ENCODE measurements around the gene COL5A2. TPM values are rescaled to one million over a fixed set of nuclear protein-coding genes. Genes with fewer than 3 reads are reported as not detected.
A peak's percentile ranks its signal among the peaks of the same experiment; 100 is the strongest.

Gene COL5A2
- total RNA-seq, 3 donors from 2014 or later = 22.7 to 111 (median 30.8) TPM

GRCh38 chr2:189144700-189145211 is 34.8 kb downstream of the COL5A2 start:
- no peaks in the 10 kb centered on the region for H3K36me3 ChIP-seq
- no peaks in the 10 kb centered on the region for H3K4me1 ChIP-seq
- no peak for DNase-seq (ENCODE audit: low spot score in 2 of 2)
- intact Hi-C loops (cut with DNase I; ENCODE audit: low total_unique reads) = no loop called here
- no peak for TF ChIP-seq POLR2AphosphoS5 (IDR thresholded peaks at IDR 0.05)
- TF ChIP-seq, protein P1, sequence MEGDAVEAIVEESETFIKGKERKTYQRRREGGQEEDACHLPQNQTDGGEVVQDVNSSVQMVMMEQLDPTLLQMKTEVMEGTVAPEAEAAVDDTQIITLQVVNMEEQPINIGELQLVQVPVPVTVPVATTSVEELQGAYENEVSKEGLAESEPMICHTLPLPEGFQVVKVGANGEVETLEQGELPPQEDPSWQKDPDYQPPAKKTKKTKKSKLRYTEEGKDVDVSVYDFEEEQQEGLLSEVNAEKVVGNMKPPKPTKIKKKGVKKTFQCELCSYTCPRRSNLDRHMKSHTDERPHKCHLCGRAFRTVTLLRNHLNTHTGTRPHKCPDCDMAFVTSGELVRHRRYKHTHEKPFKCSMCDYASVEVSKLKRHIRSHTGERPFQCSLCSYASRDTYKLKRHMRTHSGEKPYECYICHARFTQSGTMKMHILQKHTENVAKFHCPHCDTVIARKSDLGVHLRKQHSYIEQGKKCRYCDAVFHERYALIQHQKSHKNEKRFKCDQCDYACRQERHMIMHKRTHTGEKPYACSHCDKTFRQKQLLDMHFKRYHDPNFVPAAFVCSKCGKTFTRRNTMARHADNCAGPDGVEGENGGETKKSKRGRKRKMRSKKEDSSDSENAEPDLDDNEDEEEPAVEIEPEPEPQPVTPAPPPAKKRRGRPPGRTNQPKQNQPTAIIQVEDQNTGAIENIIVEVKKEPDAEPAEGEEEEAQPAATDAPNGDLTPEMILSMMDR (IDR thresholded peaks at IDR 0.05) = no peak
- no peak for TF ChIP-seq POLR2A (IDR thresholded peaks at IDR 0.05)
- H3K4me3 ChIP-seq = no peak overlapping the region
- H3K27ac ChIP-seq = no peak overlapping the region
- H3K27me3 ChIP-seq = no peaks in the 10 kb centered on the region
- H3K9me3 ChIP-seq = no peaks in the 10 kb centered on the region

DNA sequence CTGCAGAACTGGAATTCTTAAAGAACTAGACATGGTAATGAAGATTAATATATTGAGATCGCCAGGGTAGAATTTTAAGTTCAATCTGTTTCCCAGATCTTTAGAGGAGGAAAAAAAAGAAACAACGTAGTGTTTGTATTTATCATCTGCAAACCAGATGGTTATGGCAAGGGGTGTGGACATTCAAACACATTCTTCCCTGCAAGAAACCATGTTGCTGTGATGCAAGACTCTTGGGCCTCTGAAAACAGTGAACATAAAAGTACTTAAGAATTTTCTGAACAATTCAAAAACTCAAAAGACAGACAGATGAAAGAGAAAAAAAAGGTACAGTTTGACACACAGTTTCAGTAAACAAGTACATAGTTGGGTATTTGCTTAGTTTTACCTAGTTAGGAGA is 35.6 kb downstream of the COL5A2 start:
- TF ChIP-seq, protein P1 (IDR thresholded peaks at IDR 0.05) = no peak
- no peak for TF ChIP-seq POLR2A (IDR thresholded peaks at IDR 0.05)
- no peak for TF ChIP-seq POLR2AphosphoS5 (IDR thresholded peaks at IDR 0.05)
- Histone ChIP-seq H3K27me3 (no peaks in the 10 kb centered on the region), H3K27ac (no peak overlapping the region), H3K4me1 (no peaks in the 10 kb centered on the region), H3K4me3 (no peak overlapping the region), H3K36me3 (no peaks in the 10 kb centered on the region), H3K9me3 (no peaks in the 10 kb centered on the region)
- intact Hi-C loops (cut with DNase I; ENCODE audit: low total_unique reads) = no loop called here
- no peak for DNase-seq (ENCODE audit: low spot score in 2 of 2)

DNA sequence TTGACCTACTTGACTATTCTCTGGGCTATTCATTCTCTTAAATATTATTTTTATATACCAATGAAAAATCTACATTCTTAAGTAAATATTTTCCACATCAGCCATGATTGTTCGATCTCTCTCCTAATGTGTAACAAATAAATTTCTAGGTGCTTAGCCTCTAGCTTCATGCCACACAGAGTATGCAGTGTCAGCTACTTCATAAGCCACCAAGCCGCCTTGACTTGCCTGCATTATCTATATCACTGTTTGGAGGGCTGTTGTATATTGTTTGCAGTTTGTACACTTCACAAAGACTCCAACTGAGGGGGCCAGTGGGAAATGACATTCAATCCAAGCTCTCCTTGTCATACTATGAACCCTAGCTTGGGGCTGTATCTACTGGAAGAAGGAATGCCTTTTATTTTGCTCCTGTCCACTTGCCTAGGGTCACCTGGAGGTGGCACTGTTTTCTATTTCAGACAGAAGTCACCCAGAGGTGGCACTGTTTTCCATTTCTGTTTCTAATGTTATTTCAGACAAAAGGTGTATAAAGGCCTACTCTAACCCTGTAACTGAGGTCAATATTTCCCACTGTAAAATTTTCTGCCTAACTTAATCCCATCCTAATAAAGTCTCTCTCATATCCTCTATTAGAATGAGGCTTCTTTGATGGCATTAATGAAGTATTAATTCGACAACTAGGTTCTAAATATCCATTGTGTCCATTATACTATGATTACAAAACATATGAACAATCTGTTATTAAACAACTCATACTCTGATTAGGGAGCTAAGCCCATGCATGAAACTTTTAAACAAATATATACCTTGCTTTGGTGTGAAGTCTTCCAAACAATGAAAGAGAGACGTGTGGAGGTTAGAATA is 36.4 kb downstream of the COL5A2 start:
- no peak for TF ChIP-seq POLR2AphosphoS5 (IDR thresholded peaks at IDR 0.05)
- no peak for TF ChIP-seq POLR2A (IDR thresholded peaks at IDR 0.05)
- TF ChIP-seq, protein P1 (IDR thresholded peaks at IDR 0.05) = peak in 1 of 3 donors; percentile 39
- no peak overlapping the region for H3K4me3 ChIP-seq
- no peak for DNase-seq (ENCODE audit: low spot score in 2 of 2)
- intact Hi-C loops (cut with DNase I; ENCODE audit: low total_unique reads) = no loop called here
- no peaks in the 10 kb centered on the region for H3K27me3 ChIP-seq
- no peaks in the 10 kb centered on the region for H3K4me1 ChIP-seq
- H3K9me3 ChIP-seq = no peaks in the 10 kb centered on the region
- peak overlapping the region in 1 of 2 donors; percentile 30 for H3K27ac ChIP-seq
- no peaks in the 10 kb centered on the region for H3K36me3 ChIP-seq

- Histone ChIP-seq H3K27ac (no peak overlapping the region), H3K4me1 (no peaks in the 10 kb centered on the region), H3K9me3 (no peaks in the 10 kb centered on the region), H3K36me3 (no peaks in the 10 kb centered on the region), H3K4me3 (no peak overlapping the region), H3K27me3 (no peaks in the 10 kb centered on the region)
- intact Hi-C loops (cut with DNase I; ENCODE audit: low total_unique reads) = no loop called here
- TF ChIP-seq, protein P1 (IDR thresholded peaks at IDR 0.05) = no peak
- TF ChIP-seq POLR2A (IDR thresholded peaks at IDR 0.05) = no peak
- no peak for TF ChIP-seq POLR2AphosphoS5 (IDR thresholded peaks at IDR 0.05)
- DNase-seq (ENCODE audit: low spot score in 2 of 2) = no peak
These were observed 40.8 kb downstream of the COL5A2 start for GRCh38 chr2:189138800-189139199.

DNA sequence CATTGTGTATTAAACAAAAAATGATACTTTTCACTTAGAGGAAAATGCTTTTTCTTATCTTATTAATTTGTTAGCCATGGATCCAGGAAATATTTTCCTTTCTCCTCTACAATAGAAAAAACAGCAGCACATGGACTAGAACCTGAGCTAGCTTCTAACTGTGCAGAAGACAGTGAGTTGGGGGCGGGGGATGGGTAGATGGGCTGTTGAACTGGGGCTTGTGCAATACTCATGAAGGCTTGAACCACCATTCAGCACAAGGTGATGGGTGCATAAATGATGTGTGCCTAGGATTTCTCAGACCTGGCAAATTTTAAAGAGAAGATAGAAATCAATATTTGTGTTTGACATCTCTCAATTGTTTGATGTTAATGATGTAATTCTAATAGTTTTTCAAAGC is 42.0 kb downstream of the COL5A2 start:
- no peak for TF ChIP-seq POLR2AphosphoS5 (IDR thresholded peaks at IDR 0.05)
- no peak for TF ChIP-seq POLR2A (IDR thresholded peaks at IDR 0.05)
- TF ChIP-seq, protein P1 (IDR thresholded peaks at IDR 0.05) = no peak
- H3K27ac ChIP-seq = no peak overlapping the region
- H3K36me3 ChIP-seq = no peaks in the 10 kb centered on the region
- H3K27me3 ChIP-seq = no peaks in the 10 kb centered on the region
- no peak overlapping the region for H3K4me3 ChIP-seq
- DNase-seq (ENCODE audit: low spot score in 2 of 2) = no peak
- H3K9me3 ChIP-seq = no peaks in the 10 kb centered on the region
- H3K4me1 ChIP-seq = no peaks in the 10 kb centered on the region
- intact Hi-C loops (cut with DNase I; ENCODE audit: low total_unique reads) = no loop called here
